ENCODE results near the gene ERCC2. TPM values are rescaled to one million over a fixed set of nuclear protein-coding genes. Genes with fewer than 3 reads are reported as not detected.
A peak's percentile ranks its signal among the peaks of the same experiment; 100 is the strongest.

The ERCC2 gene
- total and polyA plus RNA-seq, 2 of the 8 experiments (the other 6 are each of a cell fraction or from before 2014, with no cell fraction given), result 107 to 117 TPM

- TF ChIP-seq POLR2AphosphoS5 (IDR thresholded peaks at IDR 0.05; ENCODE audit: low read depth, low read length), result no peak
- TF ChIP-seq CTCF (IDR thresholded peaks at IDR 0.05; ENCODE audit: control extremely low read depth in 1 of 3, insufficient read depth in 1 of 3, low read depth in 1 of 3, low read length in 3 of 3), result peak; percentile 54 to 84 (median 76)
- peak; percentile 63; the same call in 1 of the 2 replicates for TF ChIP-seq ATF2 (IDR thresholded peaks at IDR 0.05; ENCODE audit: low read length)
- no peak for TF ChIP-seq FOSL1 (IDR thresholded peaks at IDR 0.05; ENCODE audit: insufficient read depth, low read depth, low read length)
- no peak for TF ChIP-seq SP2 (IDR thresholded peaks at IDR 0.05; ENCODE audit: low read length)
- TF ChIP-seq SIRT6 (IDR thresholded peaks at IDR 0.05; ENCODE audit: low read length), result no peak
- peak in 1 of 2 experiments; percentile 48; a peak in 2 of 4 replicates for TF ChIP-seq RAD21 (IDR thresholded peaks at IDR 0.05 in 1 of 2, conservative IDR thresholded peaks at IDR 0.05 in 1 of 2; ENCODE audit: low read depth in 2 of 2, low read length in 2 of 2)
- TF ChIP-seq NRF1 (IDR thresholded peaks at IDR 0.05; ENCODE audit: low read depth, low read length), result no peak
- TF ChIP-seq KDM1A (IDR thresholded peaks at IDR 0.05; ENCODE audit: borderline replicate concordance, low read length), result no peak
- TF ChIP-seq TEAD4 (IDR thresholded peaks at IDR 0.05; ENCODE audit: low read depth, low read length), result 0 out of 2 replicates have a peak, but pooled peaks have one; percentile 20
- TF ChIP-seq SP4 (IDR thresholded peaks at IDR 0.05; ENCODE audit: low read length), result no peak
- peak; percentile 19 for TF ChIP-seq KDM4A (IDR thresholded peaks at IDR 0.05; ENCODE audit: low read depth, low read length, severe bottlenecking)
- no peak for TF ChIP-seq EZH2 (IDR thresholded peaks at IDR 0.05; ENCODE audit: low read depth, low read length, severe bottlenecking)
- TF ChIP-seq, protein P1, sequence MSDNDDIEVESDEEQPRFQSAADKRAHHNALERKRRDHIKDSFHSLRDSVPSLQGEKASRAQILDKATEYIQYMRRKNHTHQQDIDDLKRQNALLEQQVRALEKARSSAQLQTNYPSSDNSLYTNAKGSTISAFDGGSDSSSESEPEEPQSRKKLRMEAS (IDR thresholded peaks at IDR 0.05), result peak; percentile 37; the same call in 1 of the 2 replicates
- TF ChIP-seq JUN (IDR thresholded peaks at IDR 0.05; ENCODE audit: low read depth, low read length), result no peak
- peak; percentile 77 for TF ChIP-seq SP1 (IDR thresholded peaks at IDR 0.05; ENCODE audit: low read depth, low read length)
- peak; percentile 65 for TF ChIP-seq CREB1 (IDR thresholded peaks at IDR 0.05)
- no peak for TF ChIP-seq MAFK (IDR thresholded peaks at IDR 0.05; ENCODE audit: low read depth, low read length)
- TF ChIP-seq BRCA1 (IDR thresholded peaks at IDR 0.05; ENCODE audit: low read depth, low read length), result no peak
Observed at GRCh38 chr19:45403781-45404556, 33.6 kb upstream of the ERCC2 start (continued).
